Adipose tissue (tissue), 3 donors: ENCODE data around the gene CABP7. TPM values are rescaled to one million over a fixed set of nuclear protein-coding genes. Genes with fewer than 3 reads are reported as not detected.

ENCODE experiments used
- polyA plus RNA-seq, 3 donors: library from polyadenylated mRNA; stranded (reverse); fragments of 200-250 nt; gene quantifications; one replicate each; pipeline ENCODE4 v1.2.3, GENCODE V29; 2013
- donor health status: healthy with polysubstance abuse.
- donor health status: Bipolar disorder and iron deficiency.
- donor health status: healthy.

The CABP7 gene
- polyA plus RNA-seq, 3 donors = 0.07 to 1.1 (median 0.11) TPM

Other genes with a start within 250 kb of the CABP7 start
- gene NEFH, start 239.8 kb upstream of the CABP7 start, polyA plus RNA-seq = under 1 TPM; 0.22 to 0.56 (median 0.36) TPM
- 10 to 100 TPM; 14.2 to 30.9 (median 23.5) TPM for gene THOC5, start 166.2 kb upstream of the CABP7 start, polyA plus RNA-seq
- 10 to 100 TPM; 11.1 to 18.9 (median 17.3) TPM for gene NIPSNAP1, start 138.9 kb upstream of the CABP7 start, polyA plus RNA-seq
- 10 to 100 TPM in 1 of 3 donors, 1 to 10 TPM in 2; 5.2 to 15.9 (median 8.3) TPM for gene NF2, start 116.4 kb upstream of the CABP7 start, polyA plus RNA-seq
- 10 to 100 TPM; 15.2 to 22.6 (median 16.4) TPM for gene ZMAT5, start 47.0 kb downstream of the CABP7 start, polyA plus RNA-seq
- gene UQCR10, start 47.4 kb downstream of the CABP7 start, polyA plus RNA-seq = 100 to 1,000 TPM in 2 of 3 donors, 10 to 100 TPM in 1; 96.6 to 212 (median 192) TPM
- 10 to 100 TPM; 32.2 to 52.9 (median 39.6) TPM for gene ASCC2, start 118.3 kb downstream of the CABP7 start, polyA plus RNA-seq
- 10 to 100 TPM in 2 of 3 donors, 1 to 10 TPM in 1; 9.7 to 15.7 (median 12.4) TPM for gene MTMR3, start 163.2 kb downstream of the CABP7 start, polyA plus RNA-seq